ENCODE measurements around the gene LTA4H.

GRCh38 chr12:95955549-95956159 is 79.7 kb downstream of the LTA4H start:
- TF ChIP-seq CTCF (IDR thresholded peaks at IDR 0.05 in 8 of 11, conservative IDR thresholded peaks at IDR 0.05 in 3 of 11): no peak
- TF ChIP-seq POLR2A (IDR thresholded peaks at IDR 0.05): no peak
- no peak for TF ChIP-seq POLR2AphosphoS5 (IDR thresholded peaks at IDR 0.05)

Data from spleen (tissue), 7 donors.